ENCODE measurements around the gene TTC3. TPM values are rescaled to one million over a fixed set of nuclear protein-coding genes. Genes with fewer than 3 reads are reported as not detected.

Gene TTC3
- total RNA-seq, 1 experiment from 2014 or later = 71.5 TPM

GRCh38 chr21:37146320-37147235 is 73.5 kb downstream of the TTC3 start:
- ChIA-PET POLR2A (no interaction called here), RAD21 (ENCODE audit: low non-redundant PET in 1 of 2, low total read pairs in 2 of 2, uncharacterized antibody in 2 of 2, unreplicated experiment in 2 of 2) (no interaction called here), CTCF (no interaction called here)
- Histone ChIP-seq H3K27me3 (ENCODE audit: insufficient read depth, low read length) (no peaks in the 10 kb centered on the region), H3K36me3 (ENCODE audit: control insufficient read depth in 1 of 2, insufficient read depth in 2 of 2, low read length in 2 of 2) (peaks cover 13 to 34% of the 10 kb centered on the region in 2 experiments; a peak in 3 of 4 replicates), H3K27ac (ENCODE audit: low read depth, low read length) (no peak overlapping the region), H2AFZ (ENCODE audit: low read depth, low read length, poor library complexity, severe bottlenecking) (no peak overlapping the region), H3K4me1 (ENCODE audit: control insufficient read depth in 1 of 2, insufficient read depth in 2 of 2, low read length in 2 of 2) (peaks cover 5 to 16% of the 10 kb centered on the region in 2 experiments; a peak in 3 of 4 replicates), H3K4me2 (ENCODE audit: low read length) (no peak overlapping the region), H3K9me3 (ENCODE audit: control insufficient read depth in 1 of 2, insufficient read depth in 1 of 2, low read depth in 1 of 2, low read length in 2 of 2) (no peaks in the 10 kb centered on the region), H4K20me1 (ENCODE audit: insufficient read depth) (no peaks in the 10 kb centered on the region), H3K9me2 (ENCODE audit: insufficient read depth) (no peaks in the 10 kb centered on the region), H3K79me2 (ENCODE audit: insufficient read depth, low read length) (no peaks in the 10 kb centered on the region), H3K9ac (ENCODE audit: low read length) (no peak overlapping the region), H3K4me3 (replicated peaks in 1 of 2; ENCODE audit: low read depth in 1 of 2, low read length in 2 of 2) (no peak overlapping the region)
- ATAC-seq (no peak), DNase-seq (ENCODE audit: low read depth, low spot score) (no peak)
- no peak for TF ChIP-seq EGR1 (IDR thresholded peaks at IDR 0.05; ENCODE audit: low read depth)
- TF ChIP-seq JUND (IDR thresholded peaks at IDR 0.05) = no peak
- no peak for TF ChIP-seq REST (IDR thresholded peaks at IDR 0.05; ENCODE audit: low read depth)
- no peak for TF ChIP-seq SP1 (IDR thresholded peaks at IDR 0.05; ENCODE audit: low read depth)
- no peak for TF ChIP-seq ATF3 (IDR thresholded peaks at IDR 0.05)
- TF ChIP-seq POLR2AphosphoS5 (IDR thresholded peaks at IDR 0.05; ENCODE audit: low read depth, low read length) = no peak
- TF ChIP-seq CTCF (IDR thresholded peaks at IDR 0.05 in 2 of 3, conservative IDR thresholded peaks at IDR 0.05 in 1 of 3; ENCODE audit: borderline replicate concordance in 1 of 3, insufficient read depth in 1 of 3, low read depth in 2 of 3, low read length in 2 of 3) = no peak
- no peak for TF ChIP-seq YY1 (IDR thresholded peaks at IDR 0.05; ENCODE audit: extremely low read depth, insufficient replicate concordance, low read depth, low read length)
- TF ChIP-seq ZBTB33 (IDR thresholded peaks at IDR 0.05; ENCODE audit: extremely low read depth, insufficient replicate concordance, low read length) = no peak
- no peak for TF ChIP-seq MAX (IDR thresholded peaks at IDR 0.05)
- TF ChIP-seq POLR2A (IDR thresholded peaks at IDR 0.05; ENCODE audit: borderline replicate concordance, extremely low read depth, insufficient read depth, insufficient read length) = no peak
- no peak for TF ChIP-seq CEBPB (IDR thresholded peaks at IDR 0.05; ENCODE audit: low read depth)
- TF ChIP-seq ZFX (IDR thresholded peaks at IDR 0.05) = no peak
- no peak for TF ChIP-seq EZH2phosphoT487 (IDR thresholded peaks at IDR 0.05; ENCODE audit: borderline replicate concordance)
- no peak for TF ChIP-seq ELF1 (IDR thresholded peaks at IDR 0.05; ENCODE audit: borderline replicate concordance, low read depth)
- TF ChIP-seq SRF (IDR thresholded peaks at IDR 0.05; ENCODE audit: low read depth) = no peak
- no peak for TF ChIP-seq TCF7L2 (IDR thresholded peaks at IDR 0.05; ENCODE audit: borderline replicate concordance, extremely low read depth, insufficient read depth, insufficient read length)
- TF ChIP-seq RAD21 (IDR thresholded peaks at IDR 0.05; ENCODE audit: low read depth) = no peak
- TF ChIP-seq ZNF274 (IDR thresholded peaks at IDR 0.05; ENCODE audit: low read depth, low read length) = no peak
- no TSS peak for BruUV-seq (replicated peaks)
- intact Hi-C loops (cut with micrococcal nuclease) = loop anchor here (10.0 kb wide), 1 partner anchor 58 kb away; no protein-coding TSS in a partner anchor

Data from HCT116 (cell line).